GM18867 (cell line): ENCODE measurements around the gene ANLN.
"Not testable (repeated sequence)": the region's sequence is repeated elsewhere in the genome, so short reads cannot be mapped to it uniquely, and the experiment has no call there.

Experiments
- ATAC-seq: cut with Tn5 transposase; IDR thresholded peaks from one replicate; pipeline ENCODE4 v1.9.1; 2021; ENCODE audit warnings: mild to moderate bottlenecking, moderate library complexity; ENCODE audit not compliant: unreplicated experiment

The ANLN gene

GRCh38 chr7:36379831-36380504 lies 9.7 kb upstream of the ANLN start:
- no peak for ATAC-seq

GRCh38 chr7:36381056-36381455 lies 8.6 kb upstream of the ANLN start:
- no peak for ATAC-seq

GRCh38 chr7:36383284-36383683 lies 6.4 kb upstream of the ANLN start:
- ATAC-seq: not testable (repeated sequence)

- ATAC-seq: not testable (repeated sequence)
These were observed 4.0 kb upstream of the ANLN start for GRCh38 chr7:36385646-36386045.

DNA sequence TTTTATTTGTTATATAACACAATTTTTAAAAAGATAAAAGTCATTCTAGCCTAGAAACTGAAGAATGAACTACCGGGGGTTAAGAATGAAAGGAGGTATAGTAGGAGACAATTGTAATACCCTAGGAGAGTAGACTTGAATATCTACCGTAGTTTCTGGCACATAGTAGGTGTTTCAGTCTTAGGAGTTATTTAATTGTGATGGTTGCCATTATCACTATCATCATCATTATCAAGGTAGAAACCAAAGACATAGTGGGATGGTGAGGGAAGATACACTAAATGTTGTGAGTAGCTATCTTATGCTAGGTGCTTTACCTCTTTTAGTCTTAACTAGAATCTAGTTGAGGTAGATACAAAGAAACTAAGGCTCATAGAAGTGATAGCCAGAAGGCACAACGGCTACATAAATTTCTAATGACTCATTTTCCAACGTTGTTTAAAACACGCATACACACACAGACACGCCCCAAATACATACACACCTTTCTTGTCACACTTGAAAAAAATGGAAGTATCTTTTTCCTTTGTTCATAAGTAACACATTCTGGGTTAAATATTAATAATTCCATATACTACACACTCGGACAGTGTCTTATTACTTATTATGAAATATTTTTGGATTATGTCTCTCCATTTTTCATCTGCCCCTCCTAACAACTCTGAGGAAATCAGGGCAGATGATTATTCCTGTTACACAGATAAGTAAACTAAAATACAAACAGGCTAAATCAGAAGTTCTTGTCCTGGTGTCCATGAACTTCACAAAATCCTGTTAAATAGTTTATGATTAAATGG lies 2.0 kb upstream of the ANLN start:
- no peak for ATAC-seq

- no peak for ATAC-seq
These were observed 1.2 kb upstream of the ANLN start for GRCh38 chr7:36388423-36388822.

- peak; percentile 27 for ATAC-seq
These were observed 783 bp downstream of the ANLN start for GRCh38 chr7:36390199-36391090.

GRCh38 chr7:36391436-36392198 lies 2.0 kb downstream of the ANLN start:
- ATAC-seq: peak; percentile 52

- ATAC-seq: no peak
These were observed 4.2 kb downstream of the ANLN start for GRCh38 chr7:36393826-36394225.

GRCh38 chr7:36395171-36395894 lies 5.7 kb downstream of the ANLN start:
- no peak for ATAC-seq

DNA sequence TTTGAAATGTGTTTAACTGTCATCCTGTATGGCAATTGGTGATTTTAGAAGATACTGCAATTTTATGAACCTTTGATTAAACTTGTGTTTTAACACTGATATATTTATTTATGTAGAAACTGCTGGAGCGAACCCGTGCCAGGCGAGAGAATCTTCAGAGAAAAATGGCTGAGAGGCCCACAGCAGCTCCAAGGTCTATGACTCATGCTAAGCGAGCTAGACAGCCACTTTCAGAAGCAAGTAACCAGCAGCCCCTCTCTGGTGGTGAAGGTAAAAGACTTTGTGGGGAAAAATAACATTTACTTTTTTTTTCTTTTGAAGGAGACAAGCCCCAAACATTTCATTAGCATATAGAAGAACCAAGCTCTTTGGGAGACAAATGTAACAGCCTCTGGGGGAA lies 6.5 kb downstream of the ANLN start:
- no peak for ATAC-seq

GRCh38 chr7:36400036-36400435 lies 10.4 kb downstream of the ANLN start:
- no peak for ATAC-seq

DNA sequence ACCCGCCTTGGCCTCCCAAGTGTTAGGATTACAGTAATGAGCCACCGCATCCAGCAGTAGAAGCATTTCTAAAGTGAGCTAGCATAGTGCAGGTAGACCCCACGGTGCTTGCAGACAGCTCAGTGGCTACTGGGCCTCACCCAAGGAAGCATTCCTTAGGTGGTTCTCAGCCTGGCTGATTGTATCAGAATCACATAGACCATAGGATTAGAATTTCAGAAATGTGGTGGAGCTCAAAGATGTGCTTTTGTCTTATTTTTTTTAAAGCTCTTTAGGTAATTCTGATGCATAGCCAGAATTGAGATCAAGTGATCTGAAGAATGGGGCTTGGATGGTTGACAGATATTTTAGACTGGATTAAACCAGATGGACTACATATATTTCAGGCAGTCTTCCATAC lies 10.9 kb downstream of the ANLN start:
- ATAC-seq: no peak

DNA sequence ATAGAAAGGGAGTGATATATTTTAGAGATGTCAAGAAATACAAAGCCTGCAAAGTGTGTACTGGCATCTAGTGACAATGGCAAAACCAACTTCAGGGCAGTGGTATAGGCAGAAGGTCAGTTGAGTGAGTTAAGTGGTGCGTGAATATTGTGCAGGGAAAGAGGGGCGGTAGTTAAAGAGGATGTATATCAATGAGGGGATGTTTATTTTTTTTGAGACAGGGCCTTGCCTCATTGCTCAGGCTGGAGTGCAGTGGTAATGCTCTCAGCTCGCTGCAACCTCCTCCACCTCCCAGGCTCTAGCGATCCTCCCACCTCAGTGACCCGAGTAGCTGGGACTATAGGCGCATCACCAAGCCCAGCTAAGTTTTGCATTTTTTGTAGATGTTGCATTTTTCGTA lies 13.8 kb downstream of the ANLN start:
- no peak for ATAC-seq

GRCh38 chr7:36404639-36405408 lies 15.2 kb downstream of the ANLN start:
- no peak for ATAC-seq

GRCh38 chr7:36405409-36405803 lies 15.7 kb downstream of the ANLN start:
- ATAC-seq: no peak

GRCh38 chr7:36406156-36406555 lies 16.5 kb downstream of the ANLN start:
- ATAC-seq: no peak

DNA sequence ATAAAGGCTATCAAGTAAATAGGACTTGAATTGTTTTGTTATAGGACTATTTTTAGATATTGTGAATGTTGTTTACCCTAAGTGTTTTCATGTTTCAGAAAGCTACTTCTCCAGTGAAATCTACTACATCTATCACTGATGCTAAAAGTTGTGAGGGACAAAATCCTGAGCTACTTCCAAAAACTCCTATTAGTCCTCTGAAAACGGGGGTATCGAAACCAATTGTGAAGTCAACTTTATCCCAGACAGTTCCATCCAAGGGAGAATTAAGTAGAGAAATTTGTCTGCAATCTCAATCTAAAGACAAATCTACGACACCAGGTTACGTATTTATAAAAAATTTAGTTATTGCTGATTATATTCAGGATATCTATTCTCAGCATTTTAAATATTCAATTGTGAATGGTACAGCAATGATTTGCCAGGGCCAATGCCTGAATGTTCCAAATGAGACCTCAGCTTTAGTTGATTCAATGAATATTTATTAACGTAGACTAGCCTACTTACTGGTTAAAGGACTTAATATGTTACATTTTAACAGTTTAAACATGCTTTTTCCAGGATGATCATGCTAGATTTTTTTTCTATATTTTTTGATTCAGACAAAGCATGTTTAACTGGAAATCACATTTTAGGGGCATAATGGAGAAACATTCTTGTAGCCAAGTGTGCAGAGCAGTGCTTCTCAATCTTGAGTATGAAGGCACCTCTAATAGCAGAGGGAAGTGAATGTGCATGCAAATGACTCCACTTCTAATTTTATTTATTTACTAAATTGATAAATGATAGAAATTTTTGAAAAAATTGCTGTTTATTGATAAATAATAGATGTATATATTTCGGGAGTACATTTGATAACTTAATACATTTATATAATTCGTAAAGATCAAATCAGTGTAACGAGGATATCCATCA lies 18.2 kb downstream of the ANLN start:
- ATAC-seq: no peak
